ENCODE data around the gene ARL3.
A peak's percentile ranks its signal among the peaks of the same experiment; 100 is the strongest.

- peak; percentile 46 for TF ChIP-seq POLR2A (IDR thresholded peaks at IDR 0.05; ENCODE audit: low read length)
- TF ChIP-seq GATA1 (IDR thresholded peaks at IDR 0.05; ENCODE audit: low read depth, low read length), result no peak
Observed at GRCh38 chr10:102713814-102714620, at the start of gene ARL3.

Measured in erythroblast (primary cell).